ENCODE data around the gene GPC6.

The GPC6 gene

GRCh38 chr13:94280845-94281244 lies 1054.2 kb downstream of the GPC6 start:
- Mint-ChIP-seq H3K9me3 (peaks cover 30% of the 10 kb centered on the region), H3K4me3 (no peak overlapping the region), H3K27me3 (ENCODE audit: low read depth, poor library complexity) (peaks cover 5% of the 10 kb centered on the region), H3K27ac (no peak overlapping the region), H3K4me1 (no peaks in the 10 kb centered on the region), H3K36me3 (ENCODE audit: low read depth) (peaks cover 7% of the 10 kb centered on the region)
- TF ChIP-seq CTCF (IDR thresholded peaks at IDR 0.05) = no peak
- DNase-seq = no peak

GRCh38 chr13:94286581-94286980 lies 1060.0 kb downstream of the GPC6 start:
- no peaks in the 10 kb centered on the region for H3K36me3 Mint-ChIP-seq (ENCODE audit: low read depth)
- no peak for DNase-seq
- H3K27me3 Mint-ChIP-seq (ENCODE audit: low read depth, poor library complexity) = peaks cover 4% of the 10 kb centered on the region
- H3K27ac Mint-ChIP-seq = no peak overlapping the region
- no peak overlapping the region for H3K4me3 Mint-ChIP-seq
- TF ChIP-seq CTCF (IDR thresholded peaks at IDR 0.05) = no peak
- H3K9me3 Mint-ChIP-seq = no peaks in the 10 kb centered on the region
- no peaks in the 10 kb centered on the region for H3K4me1 Mint-ChIP-seq

- no peaks in the 10 kb centered on the region for H3K9me3 Mint-ChIP-seq
- no peak overlapping the region for H3K4me3 Mint-ChIP-seq
Observed at GRCh38 chr13:94291631-94292322, 1065.2 kb downstream of the GPC6 start.

GRCh38 chr13:94292323-94292640 lies 1065.7 kb downstream of the GPC6 start:
- no peaks in the 10 kb centered on the region for H3K36me3 Mint-ChIP-seq (ENCODE audit: low read depth)
- H3K27me3 Mint-ChIP-seq (ENCODE audit: low read depth, poor library complexity) = peaks cover 4% of the 10 kb centered on the region
- no peak for TF ChIP-seq CTCF (IDR thresholded peaks at IDR 0.05)
- no peak for DNase-seq
- no peaks in the 10 kb centered on the region for H3K9me3 Mint-ChIP-seq
- H3K27ac Mint-ChIP-seq = no peak overlapping the region
- H3K4me3 Mint-ChIP-seq = no peak overlapping the region
- no peaks in the 10 kb centered on the region for H3K4me1 Mint-ChIP-seq

More at GRCh38 chr13:94291631-94292322, 1065.2 kb downstream of the GPC6 start:
- Mint-ChIP-seq H3K4me1 (no peaks in the 10 kb centered on the region), H3K36me3 (ENCODE audit: low read depth) (no peaks in the 10 kb centered on the region), H3K27me3 (ENCODE audit: low read depth, poor library complexity) (peaks cover 4% of the 10 kb centered on the region), H3K27ac (no peak overlapping the region)
- TF ChIP-seq CTCF (IDR thresholded peaks at IDR 0.05) = no peak
- DNase-seq = no peak

- H3K36me3 Mint-ChIP-seq (ENCODE audit: low read depth) = no peaks in the 10 kb centered on the region
- no peak overlapping the region for H3K4me3 Mint-ChIP-seq
Observed at GRCh38 chr13:94296471-94296870, 1069.9 kb downstream of the GPC6 start.

More at GRCh38 chr13:94296471-94296870, 1069.9 kb downstream of the GPC6 start:
- TF ChIP-seq CTCF (IDR thresholded peaks at IDR 0.05) = no peak
- Mint-ChIP-seq H3K27ac (peak overlapping the region; percentile 60), H3K27me3 (ENCODE audit: low read depth, poor library complexity) (no peaks in the 10 kb centered on the region), H3K4me1 (no peaks in the 10 kb centered on the region), H3K9me3 (no peaks in the 10 kb centered on the region)
- DNase-seq = no peak

All from nephron progenitor cell (in vitro differentiated cells).